ENCODE data around the gene CAMK2D.

The CAMK2D gene

DNA sequence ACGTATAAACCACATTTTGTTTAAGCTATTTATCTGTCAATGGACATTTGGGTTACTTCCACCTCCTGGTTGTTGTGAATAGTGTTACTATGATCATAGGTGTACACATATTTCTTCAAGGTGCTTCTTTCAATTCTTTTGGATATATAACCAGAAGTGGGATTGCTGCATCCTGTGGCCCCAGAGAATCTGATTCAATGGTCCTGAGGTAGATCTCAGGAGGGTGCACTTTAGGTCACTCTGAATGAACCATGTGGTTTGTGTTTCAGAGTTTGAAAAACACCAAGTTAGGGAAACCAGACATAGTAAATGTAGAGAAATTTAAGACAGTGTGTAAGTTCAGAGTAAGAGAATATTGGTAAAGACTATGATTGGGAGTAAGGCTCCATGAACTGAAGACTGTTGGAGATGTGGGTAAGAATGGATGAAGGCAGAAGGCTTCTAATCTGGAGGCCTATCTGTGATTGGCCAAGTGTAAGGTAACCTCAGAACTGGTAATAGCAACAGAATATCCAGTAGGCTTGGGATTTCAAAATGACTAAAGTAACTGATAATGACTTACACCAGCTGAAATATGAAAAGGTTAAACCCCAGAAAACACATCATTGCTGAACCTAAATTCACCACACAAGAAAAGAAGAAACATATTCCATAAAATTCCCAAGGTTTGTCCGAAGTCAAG is 236.9 kb downstream of the CAMK2D start:
- H3K4me3 ChIP-seq (ENCODE audit: low read depth, low read length), result no peak overlapping the region
- in situ Hi-C loops (cut with HindIII; ENCODE audit: low sequenced_read_pairs), result no loop called here
- no peak for DNase-seq (ENCODE audit: low read depth)
- TF ChIP-seq, protein P1, sequence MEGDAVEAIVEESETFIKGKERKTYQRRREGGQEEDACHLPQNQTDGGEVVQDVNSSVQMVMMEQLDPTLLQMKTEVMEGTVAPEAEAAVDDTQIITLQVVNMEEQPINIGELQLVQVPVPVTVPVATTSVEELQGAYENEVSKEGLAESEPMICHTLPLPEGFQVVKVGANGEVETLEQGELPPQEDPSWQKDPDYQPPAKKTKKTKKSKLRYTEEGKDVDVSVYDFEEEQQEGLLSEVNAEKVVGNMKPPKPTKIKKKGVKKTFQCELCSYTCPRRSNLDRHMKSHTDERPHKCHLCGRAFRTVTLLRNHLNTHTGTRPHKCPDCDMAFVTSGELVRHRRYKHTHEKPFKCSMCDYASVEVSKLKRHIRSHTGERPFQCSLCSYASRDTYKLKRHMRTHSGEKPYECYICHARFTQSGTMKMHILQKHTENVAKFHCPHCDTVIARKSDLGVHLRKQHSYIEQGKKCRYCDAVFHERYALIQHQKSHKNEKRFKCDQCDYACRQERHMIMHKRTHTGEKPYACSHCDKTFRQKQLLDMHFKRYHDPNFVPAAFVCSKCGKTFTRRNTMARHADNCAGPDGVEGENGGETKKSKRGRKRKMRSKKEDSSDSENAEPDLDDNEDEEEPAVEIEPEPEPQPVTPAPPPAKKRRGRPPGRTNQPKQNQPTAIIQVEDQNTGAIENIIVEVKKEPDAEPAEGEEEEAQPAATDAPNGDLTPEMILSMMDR (IDR thresholded peaks at IDR 0.05; ENCODE audit: low read depth, low read length, missing control alignments), result no peak

DNA sequence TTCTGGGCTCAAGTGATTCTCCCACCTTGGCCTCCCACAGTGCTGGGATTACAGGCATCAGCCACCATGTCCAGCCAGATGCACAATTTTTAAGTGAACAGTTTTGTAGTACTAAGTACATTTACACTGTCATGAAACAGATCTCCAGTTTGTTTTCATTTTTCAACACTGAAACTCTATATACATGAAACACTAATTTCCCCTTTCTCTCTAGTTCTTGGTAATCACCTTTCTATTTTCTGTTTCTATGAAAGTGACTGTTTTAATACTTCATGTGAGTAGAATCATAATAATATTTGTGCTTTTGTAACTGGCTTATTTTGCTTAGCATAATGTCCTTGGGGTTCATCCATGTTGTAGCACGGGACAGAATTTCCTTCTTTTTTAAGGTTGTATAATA is 237.4 kb downstream of the CAMK2D start:
- H3K4me3 ChIP-seq (ENCODE audit: low read depth, low read length), result no peak overlapping the region
- no peak for DNase-seq (ENCODE audit: low read depth)
- TF ChIP-seq, protein P1 (IDR thresholded peaks at IDR 0.05; ENCODE audit: low read depth, low read length, missing control alignments), result no peak
- in situ Hi-C loops (cut with HindIII; ENCODE audit: low sequenced_read_pairs), result no loop called here

DNA sequence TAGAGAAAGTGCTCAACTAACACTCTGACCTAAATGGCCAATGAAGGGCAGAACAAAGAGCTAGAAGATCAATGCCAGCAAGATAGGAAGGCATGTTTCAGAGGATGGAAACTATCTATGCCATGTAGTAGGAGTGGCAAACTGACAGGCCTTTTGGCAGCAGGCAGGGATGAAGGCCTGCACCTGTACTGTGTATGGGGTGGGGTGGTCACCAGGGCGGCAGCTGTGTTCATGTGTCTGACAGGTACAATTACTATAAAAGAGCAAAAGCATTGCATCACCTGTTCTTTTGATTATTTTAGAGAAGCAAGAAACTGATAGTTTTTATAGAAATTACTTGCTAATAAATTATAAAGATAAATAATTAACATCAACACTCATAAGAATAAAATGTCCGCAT is 239.1 kb downstream of the CAMK2D start:
- in situ Hi-C loops (cut with HindIII; ENCODE audit: low sequenced_read_pairs), result no loop called here
- TF ChIP-seq, protein P1 (IDR thresholded peaks at IDR 0.05; ENCODE audit: low read depth, low read length, missing control alignments), result no peak
- no peak for DNase-seq (ENCODE audit: low read depth)
- H3K4me3 ChIP-seq (ENCODE audit: low read depth, low read length), result no peak overlapping the region

DNA sequence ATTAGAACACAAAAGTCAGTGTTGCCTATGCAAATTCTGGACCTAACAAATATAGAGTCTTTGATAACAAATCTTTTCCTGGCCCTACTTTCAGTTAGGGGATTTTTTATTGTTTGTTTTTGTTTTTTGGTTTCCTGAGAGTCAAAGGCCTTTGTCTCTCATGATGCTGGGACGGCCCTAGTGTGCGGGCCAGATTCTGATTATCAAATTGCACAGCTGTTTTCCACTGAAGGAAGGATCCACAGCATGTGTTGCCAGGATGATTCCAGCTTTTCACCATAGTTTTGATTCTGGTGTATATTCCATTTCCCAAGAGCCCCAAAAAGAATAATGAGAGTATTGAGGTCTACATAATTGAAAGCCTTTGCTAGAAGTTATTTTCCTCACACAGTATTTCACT is 248.2 kb downstream of the CAMK2D start:
- in situ Hi-C loops (cut with HindIII; ENCODE audit: low sequenced_read_pairs), result no loop called here
- DNase-seq (ENCODE audit: low read depth), result no peak
- TF ChIP-seq, protein P1 (IDR thresholded peaks at IDR 0.05; ENCODE audit: low read depth, low read length, missing control alignments), result no peak
- H3K4me3 ChIP-seq (ENCODE audit: low read depth, low read length), result no peak overlapping the region

DNA sequence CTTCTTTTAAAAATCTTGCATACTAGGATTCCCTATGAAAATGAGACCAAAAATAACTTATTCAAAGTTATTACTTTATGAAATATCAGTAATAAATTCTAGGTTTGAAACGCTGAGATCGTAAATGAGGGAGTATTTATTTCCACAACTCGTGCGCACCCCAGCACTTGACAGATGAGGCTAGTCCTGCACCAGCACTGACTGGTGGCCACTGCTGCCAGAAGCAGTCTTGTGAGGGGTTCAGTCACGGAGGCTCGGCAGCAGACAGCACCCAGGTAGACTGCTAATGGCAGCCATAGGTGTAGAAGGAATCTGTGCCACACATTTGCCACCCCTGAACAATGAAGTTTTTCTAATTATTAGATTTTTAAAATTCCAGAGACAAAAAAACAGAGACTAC is 248.7 kb downstream of the CAMK2D start:
- in situ Hi-C loops (cut with HindIII; ENCODE audit: low sequenced_read_pairs), result no loop called here
- H3K4me3 ChIP-seq (ENCODE audit: low read depth, low read length), result no peak overlapping the region
- TF ChIP-seq, protein P1 (IDR thresholded peaks at IDR 0.05; ENCODE audit: low read depth, low read length, missing control alignments), result no peak
- no peak for DNase-seq (ENCODE audit: low read depth)

DNA sequence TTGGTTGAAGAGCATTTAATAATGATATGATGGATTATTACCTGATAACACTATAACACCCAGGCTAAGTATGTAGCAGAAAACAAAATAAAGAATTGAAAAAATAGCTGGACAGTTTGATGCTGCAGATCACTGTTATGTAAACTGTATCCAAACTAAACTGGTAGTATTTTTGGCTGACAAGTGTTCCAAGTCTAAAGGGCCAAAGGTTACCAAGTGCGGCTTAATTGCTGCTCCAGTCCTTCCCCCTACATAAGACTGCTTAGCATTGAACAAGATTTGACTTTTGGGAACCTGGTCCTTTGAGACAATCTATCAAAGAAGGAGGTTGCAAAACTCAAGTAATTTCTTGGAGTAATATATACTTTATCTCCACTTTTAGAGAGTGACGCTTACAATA is 249.6 kb downstream of the CAMK2D start:
- H3K4me3 ChIP-seq (ENCODE audit: low read depth, low read length), result no peak overlapping the region
- in situ Hi-C loops (cut with HindIII; ENCODE audit: low sequenced_read_pairs), result no loop called here
- DNase-seq (ENCODE audit: low read depth), result no peak
- TF ChIP-seq, protein P1 (IDR thresholded peaks at IDR 0.05; ENCODE audit: low read depth, low read length, missing control alignments), result no peak
